Esophagus muscularis mucosa (tissue), 4 donors: ENCODE results near the gene SHC2. TPM values are rescaled to one million over a fixed set of nuclear protein-coding genes. Genes with fewer than 3 reads are reported as not detected.

Source experiments
- DNase-seq: peaks from one replicate; pipeline ENCODE4 v3.0.0-alpha.2; 2017; ENCODE audit errors: extremely low spot score
- H3K27ac ChIP-seq, 4 donors: fragments of 200-600 bp; sonication (generic); replicated peaks in 1 of 4; 1 replicate in 3 of 4; 2 replicates in 1 of 4; pipeline ENCODE4 v1.5.1; 2016 to 2019; ENCODE audit warnings: mild to moderate bottlenecking in 1 of 4
- H3K27me3 ChIP-seq, 4 donors: fragments of 200-600 bp; sonication (generic); one replicate each; pipeline versions ENCODE4 v1.5.1 to v1.6.0; 2016 to 2019
- H3K36me3 ChIP-seq, 4 donors: fragments of 200-600 bp; sonication (generic); one replicate each; pipeline ENCODE4 v1.5.1; 2016 to 2019
- H3K4me1 ChIP-seq, 4 donors: fragments of 200-600 bp; sonication (generic); one replicate each; pipeline ENCODE4 v1.5.1; 2016 to 2019
- H3K4me3 ChIP-seq, 4 donors: fragments of 200-600 bp; sonication (generic); 1 replicate in 2 of 4; 2 replicates in 2 of 4; pipeline ENCODE4 v1.5.1; 2016 to 2019; ENCODE audit warnings: mild to moderate bottlenecking in 4 of 4, moderate library complexity in 1 of 4
- H3K9me3 ChIP-seq, 4 donors: fragments of 200-600 bp; sonication (generic); 1 replicate in 3 of 4; 2 replicates in 1 of 4; pipeline ENCODE4 v1.5.1; 2016 to 2019
- EP300 ChIP-seq: sonication (generic); formaldehyde crosslinking; IDR thresholded peaks from one replicate; pipeline ENCODE4 v1.6.1; 2017; ENCODE audit warnings: antibody characterized with exemption
- POLR2A ChIP-seq: fragments of 450-650 bp; IDR thresholded peaks from one replicate; pipeline ENCODE4 v1.6.1; 2017; ENCODE audit warnings: antibody characterized with exemption, moderate library complexity, mild to moderate bottlenecking, low read depth
- POLR2AphosphoS5 ChIP-seq, 2 donors: sonication (generic); formaldehyde crosslinking; IDR thresholded peaks; one replicate each; pipeline ENCODE4 v1.6.1; 2017; ENCODE audit warnings: antibody characterized with exemption in 2 of 2
- WGBS: methylation state at CpG from one replicate; pipeline ENCODE4 v1.1.5; 2018; 5-methylcytosine and 5-hydroxymethylcytosine counted together
- intact Hi-C: fragments of 100-400 bp; cut with DNase I; formaldehyde crosslinking; loops from one replicate; pipeline ENCODE4 v1.15.1; 2023
- total RNA-seq, 4 donors: library from RNA; depleted of rRNA; stranded (reverse); fragments of >200 nt; gene quantifications; one replicate each; pipeline versions ENCODE4 v1.1.0 to v1.2.1, GENCODE V29; 2016
- TF ChIP-seq, protein P1 (sequence below), 3 experiments: fragments of 200-600 bp in 2 of 3; fragments of 450-650 bp in 1 of 3; sonication (generic) in 2 of 3; IDR thresholded peaks; one replicate each; pipeline ENCODE4 v1.5.1; 2017 to 2019; ENCODE audit warnings: antibody characterized with exemption in 3 of 3, mild to moderate bottlenecking in 2 of 3, moderate library complexity in 1 of 3

The SHC2 gene
- total RNA-seq, 4 donors from 2014 or later: 11.2 to 35.6 (median 18.7) TPM

DNA sequence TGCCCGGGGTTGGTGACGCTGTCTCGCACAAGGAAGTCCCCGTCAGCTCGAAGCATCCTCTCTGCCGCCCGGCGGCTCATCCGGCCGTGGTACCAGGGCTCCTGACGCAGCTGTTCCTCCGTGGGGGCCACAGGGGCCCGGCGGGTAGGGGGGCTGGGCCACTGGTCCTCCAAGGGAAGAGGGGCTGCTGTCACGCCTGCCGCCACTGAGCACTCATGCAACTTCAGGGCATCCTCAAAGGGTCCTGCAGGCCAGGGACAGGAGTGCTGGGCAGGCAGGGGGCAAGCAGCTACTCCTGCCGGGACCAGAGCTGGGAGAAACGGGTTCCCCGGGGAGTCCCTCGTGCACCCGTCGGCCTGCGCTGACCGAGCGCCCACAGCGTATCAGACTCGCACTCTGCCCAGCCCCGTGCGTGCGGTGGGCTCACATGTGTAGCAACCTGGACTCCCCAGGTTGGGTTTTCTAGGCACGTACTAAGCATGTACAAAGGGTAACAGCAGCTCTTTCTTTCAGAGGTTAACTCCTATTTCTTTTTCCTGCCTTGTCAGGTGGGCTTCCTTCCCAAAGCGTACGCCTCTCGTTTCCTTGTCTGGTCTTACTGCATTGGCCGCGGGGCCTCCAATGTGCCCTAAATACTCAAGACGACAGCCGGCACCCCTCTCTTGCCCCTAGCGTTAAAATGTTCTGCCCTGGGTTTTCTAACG is 38.5 kb downstream of the SHC2 start:
- no peak for TF ChIP-seq POLR2A
- TF ChIP-seq EP300: no peak
- TF ChIP-seq, protein P1, sequence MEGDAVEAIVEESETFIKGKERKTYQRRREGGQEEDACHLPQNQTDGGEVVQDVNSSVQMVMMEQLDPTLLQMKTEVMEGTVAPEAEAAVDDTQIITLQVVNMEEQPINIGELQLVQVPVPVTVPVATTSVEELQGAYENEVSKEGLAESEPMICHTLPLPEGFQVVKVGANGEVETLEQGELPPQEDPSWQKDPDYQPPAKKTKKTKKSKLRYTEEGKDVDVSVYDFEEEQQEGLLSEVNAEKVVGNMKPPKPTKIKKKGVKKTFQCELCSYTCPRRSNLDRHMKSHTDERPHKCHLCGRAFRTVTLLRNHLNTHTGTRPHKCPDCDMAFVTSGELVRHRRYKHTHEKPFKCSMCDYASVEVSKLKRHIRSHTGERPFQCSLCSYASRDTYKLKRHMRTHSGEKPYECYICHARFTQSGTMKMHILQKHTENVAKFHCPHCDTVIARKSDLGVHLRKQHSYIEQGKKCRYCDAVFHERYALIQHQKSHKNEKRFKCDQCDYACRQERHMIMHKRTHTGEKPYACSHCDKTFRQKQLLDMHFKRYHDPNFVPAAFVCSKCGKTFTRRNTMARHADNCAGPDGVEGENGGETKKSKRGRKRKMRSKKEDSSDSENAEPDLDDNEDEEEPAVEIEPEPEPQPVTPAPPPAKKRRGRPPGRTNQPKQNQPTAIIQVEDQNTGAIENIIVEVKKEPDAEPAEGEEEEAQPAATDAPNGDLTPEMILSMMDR (IDR thresholded peaks at IDR 0.05): no peak
- no peak for TF ChIP-seq POLR2AphosphoS5 (IDR thresholded peaks at IDR 0.05)
- H3K4me1 ChIP-seq: peaks cover 0 to 9% (median 4%) of the 10 kb centered on the region in 4 donors
- no peak overlapping the region for H3K4me3 ChIP-seq
- 90% methylated on average over 38 of the region's 40 CpGs for WGBS
- H3K9me3 ChIP-seq: no peaks in the 10 kb centered on the region
- DNase-seq: no peak
- peaks cover 8 to 33% (median 26%) of the 10 kb centered on the region in 4 donors for H3K36me3 ChIP-seq
- intact Hi-C loops: no loop called here
- no peaks in the 10 kb centered on the region for H3K27me3 ChIP-seq
- no peak overlapping the region for H3K27ac ChIP-seq

DNA sequence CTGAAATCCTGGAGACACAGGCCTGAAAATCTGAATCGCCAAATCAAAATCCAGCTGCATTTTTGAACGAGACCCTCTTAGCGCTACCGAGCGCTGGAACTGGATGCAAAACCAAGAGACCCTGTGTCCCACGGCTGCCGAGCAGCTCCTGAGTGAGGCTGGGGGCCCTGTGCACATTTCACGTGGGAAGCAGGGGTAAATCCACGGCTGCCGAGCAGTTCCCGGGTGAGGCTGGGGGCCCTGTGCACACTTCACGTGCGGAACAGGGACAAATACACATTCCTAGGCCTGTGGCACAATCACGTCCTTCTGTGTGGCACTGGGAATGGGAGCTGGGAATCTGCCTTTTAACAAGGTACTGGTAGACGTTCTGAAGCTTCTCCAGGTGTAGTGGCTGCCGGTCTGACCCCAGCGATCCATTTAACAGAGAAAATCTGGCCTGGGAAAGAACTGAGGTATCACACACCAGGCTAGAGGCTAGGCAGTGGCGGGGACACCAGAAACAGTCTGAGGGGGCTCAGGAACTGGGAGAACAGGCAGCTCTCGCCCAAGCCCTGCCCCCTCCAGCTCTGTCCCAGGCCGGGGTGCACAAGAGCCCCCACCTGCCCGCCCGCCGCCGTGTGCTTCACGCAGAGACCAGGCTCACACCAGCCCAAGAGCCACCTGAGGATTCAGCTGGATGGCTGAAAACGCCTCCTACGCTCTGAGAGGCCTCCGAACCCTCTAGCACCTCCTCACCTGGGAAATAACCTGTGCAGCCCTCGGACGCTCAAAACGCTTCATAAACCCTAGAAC is 40.9 kb downstream of the SHC2 start:
- peaks cover 0 to 9% (median 0%) of the 10 kb centered on the region in 4 donors for H3K4me1 ChIP-seq
- H3K9me3 ChIP-seq: no peaks in the 10 kb centered on the region
- 83% methylated on average over 27 of the region's 31 CpGs for WGBS
- no peak overlapping the region for H3K27ac ChIP-seq
- no peak overlapping the region for H3K4me3 ChIP-seq
- H3K27me3 ChIP-seq: no peaks in the 10 kb centered on the region
- peaks cover 8 to 41% (median 29%) of the 10 kb centered on the region in 4 donors for H3K36me3 ChIP-seq
- no peak for DNase-seq
- intact Hi-C loops: no loop called here
- no peak for TF ChIP-seq POLR2AphosphoS5 (IDR thresholded peaks at IDR 0.05)

DNA sequence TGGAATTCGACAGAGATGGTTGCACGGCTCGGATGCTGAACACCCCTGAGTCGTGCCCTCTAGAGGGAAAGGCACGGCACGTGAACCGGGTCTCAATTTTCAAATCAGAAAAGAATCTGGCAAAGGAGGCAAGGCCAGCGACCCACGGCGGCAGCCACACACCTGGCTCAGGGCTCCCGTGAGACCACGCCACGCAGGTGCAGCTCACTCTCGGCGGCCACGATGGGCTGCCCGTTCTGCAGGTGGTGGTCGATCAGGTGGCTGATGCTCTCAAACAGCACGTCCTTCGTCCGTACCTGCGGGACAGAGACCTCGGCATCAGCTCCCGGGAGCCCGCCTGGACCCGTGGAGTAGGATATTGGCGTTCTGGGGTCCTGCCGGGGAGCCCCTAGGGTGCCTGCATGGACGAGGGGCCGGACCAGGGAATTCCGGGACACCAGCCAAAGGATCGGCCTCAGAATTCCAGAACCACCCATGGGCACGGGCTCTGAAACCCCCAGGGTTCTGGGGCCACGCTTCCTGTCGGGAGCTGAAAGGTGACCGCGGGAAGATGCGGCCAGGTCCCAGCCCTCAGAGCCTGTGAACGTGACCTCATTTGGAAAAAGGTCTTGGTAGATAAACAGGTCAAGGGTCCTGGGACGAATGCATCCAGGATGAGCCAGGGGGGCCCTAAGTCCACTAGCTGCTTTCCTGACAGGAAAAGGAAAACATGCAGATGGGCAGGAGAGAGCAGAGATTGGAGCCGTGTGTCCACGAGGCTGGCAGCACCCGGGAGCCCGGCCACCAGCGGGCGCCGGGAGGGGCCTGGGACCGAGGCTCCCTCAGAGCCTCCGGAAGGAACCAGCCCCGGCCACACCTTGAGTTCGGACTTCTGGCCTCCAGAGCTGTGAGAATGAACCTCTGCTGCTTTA is 41.8 kb downstream of the SHC2 start:
- no peak for DNase-seq

DNA sequence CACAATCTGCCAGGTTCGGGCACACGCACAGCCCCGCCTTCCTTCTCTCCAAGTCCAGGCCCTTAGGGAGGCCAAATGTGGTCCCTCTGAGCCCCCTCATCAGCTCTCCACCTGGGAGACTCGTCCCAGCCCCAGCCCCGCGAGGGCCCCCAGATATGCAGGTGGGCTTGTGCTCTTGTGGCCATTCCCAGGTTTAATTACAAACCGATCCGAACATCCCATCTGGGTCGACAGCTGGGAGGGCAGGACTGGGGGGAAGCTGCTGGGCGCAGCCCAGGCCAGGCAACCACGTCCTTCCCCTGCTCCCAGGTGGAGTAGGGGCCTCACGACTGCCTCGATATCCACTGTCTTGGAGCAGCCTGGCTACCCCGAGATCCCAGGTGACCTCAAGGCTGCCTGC is 44.4 kb downstream of the SHC2 start:
- intact Hi-C loops: no loop called here
- DNase-seq: no peak
- H3K4me3 ChIP-seq: no peak overlapping the region
- H3K9me3 ChIP-seq: no peaks in the 10 kb centered on the region
- H3K4me1 ChIP-seq: peaks cover 0 to 12% (median 3%) of the 10 kb centered on the region in 4 donors
- TF ChIP-seq EP300: no peak
- TF ChIP-seq, protein P1 (IDR thresholded peaks at IDR 0.05): no peak
- no peak for TF ChIP-seq POLR2A
- TF ChIP-seq POLR2AphosphoS5 (IDR thresholded peaks at IDR 0.05): no peak
- H3K27me3 ChIP-seq: peaks cover 0 to 14% (median 6%) of the 10 kb centered on the region in 4 donors
- 92% methylated on average over 8 of the region's 14 CpGs for WGBS
- H3K27ac ChIP-seq: no peak overlapping the region
- H3K36me3 ChIP-seq: peaks cover 0 to 33% (median 12%) of the 10 kb centered on the region in 4 donors

More for the DNA sequence above, 41.8 kb downstream of the SHC2 start:
- 74% methylated on average over 30 of the region's 51 CpGs for WGBS
- Histone ChIP-seq H3K27ac (no peak overlapping the region), H3K9me3 (no peaks in the 10 kb centered on the region), H3K4me1 (peaks cover 0 to 9% (median 0%) of the 10 kb centered on the region in 4 donors), H3K36me3 (peaks cover 8 to 37% (median 20%) of the 10 kb centered on the region in 4 donors), H3K4me3 (no peak overlapping the region), H3K27me3 (no peaks in the 10 kb centered on the region)
- TF ChIP-seq POLR2A: no peak
- TF ChIP-seq, protein P1 (IDR thresholded peaks at IDR 0.05): no peak
- intact Hi-C loops: no loop called here
